GM20431 (cell line): ENCODE results near the gene CROCC2.

Source experiments
- in situ Hi-C: fragments of 300-500 bp; cut with MseI, MboI; formaldehyde crosslinking; loops from one replicate; pipeline ENCODE4 v1.15.0; 2020; ENCODE audit warnings: low sequenced_read_pairs; ENCODE audit not compliant: unreplicated experiment

The CROCC2 gene

GRCh38 chr2:240981871-240982800 lies 76.0 kb downstream of the CROCC2 start:
- in situ Hi-C loops, result no loop called here

- in situ Hi-C loops, result no loop called here
These were observed 76.7 kb downstream of the CROCC2 start for GRCh38 chr2:240982821-240983281.

GRCh38 chr2:240983361-240983995 lies 77.3 kb downstream of the CROCC2 start:
- in situ Hi-C loops, result no loop called here

- in situ Hi-C loops, result no loop called here
These were observed 77.9 kb downstream of the CROCC2 start for GRCh38 chr2:240983996-240984498.

GRCh38 chr2:240985881-240986786 lies 80.0 kb downstream of the CROCC2 start:
- in situ Hi-C loops, result no loop called here

- in situ Hi-C loops, result no loop called here
These were observed 80.8 kb downstream of the CROCC2 start for GRCh38 chr2:240986787-240987411.

GRCh38 chr2:240987588-240987987 lies 81.5 kb downstream of the CROCC2 start:
- in situ Hi-C loops, result no loop called here

- in situ Hi-C loops, result no loop called here
These were observed 82.0 kb downstream of the CROCC2 start for GRCh38 chr2:240988146-240988545.

GRCh38 chr2:240988571-240989271 lies 82.6 kb downstream of the CROCC2 start:
- in situ Hi-C loops, result no loop called here

- in situ Hi-C loops, result no loop called here
These were observed 83.5 kb downstream of the CROCC2 start for GRCh38 chr2:240989451-240990265.

GRCh38 chr2:240990266-240990529 lies 84.1 kb downstream of the CROCC2 start:
- in situ Hi-C loops, result no loop called here

GRCh38 chr2:240990726-240991377 lies 84.7 kb downstream of the CROCC2 start:
- in situ Hi-C loops, result no loop called here

GRCh38 chr2:240991378-240992263 lies 85.5 kb downstream of the CROCC2 start:
- in situ Hi-C loops, result no loop called here

- in situ Hi-C loops, result no loop called here
These were observed 86.6 kb downstream of the CROCC2 start for GRCh38 chr2:240992572-240993291.

GRCh38 chr2:240993446-240994170 lies 87.5 kb downstream of the CROCC2 start:
- in situ Hi-C loops, result no loop called here
